Loucy (cell line): ENCODE data around the gene INSR.

Experiments used
- CTCF ChIP-seq: fragments of 200-600 bp; sonication (generic); conservative IDR thresholded peaks from 2 replicates; pipeline ENCODE4 v1.5.1; 2014; ENCODE audit warnings: mild to moderate bottlenecking, antibody characterized with exemption, low read length
- EZH2phosphoT487 ChIP-seq: fragments of 200-600 bp; IDR thresholded peaks from 2 replicates; pipeline ENCODE4 v1.6.1; 2018; ENCODE audit warnings: antibody characterized with exemption, mild to moderate bottlenecking, moderate library complexity, borderline replicate concordance

GRCh38 chr19:7227735-7228134 is 66.5 kb downstream of the INSR start:
- no peak for TF ChIP-seq CTCF
- no peak for TF ChIP-seq EZH2phosphoT487
